Activated CD4-positive, alpha-beta T cell treated with anti-CD3 and anti-CD28 coated beads, Interleukin-2, Interleukin-6, amounts not matched to agents 100 ng/mL and 50 ng/mL, durations not matched to agents 16 hours and 8 hours (primary cell): ENCODE results near the gene NUDT14.

Source experiments
- DNase-seq: peaks from one replicate; pipeline ENCODE4 v3.0.0-alpha.2; 2020

NUDT14 gene

GRCh38 chr14:105180592-105181548 lies at the start of gene NUDT14:
NUDT14 (minus strand) TSS chr14:105181312; CDS start chr14:105181209, 103 bp downstream.
- peak; percentile 86 for DNase-seq

DNA sequence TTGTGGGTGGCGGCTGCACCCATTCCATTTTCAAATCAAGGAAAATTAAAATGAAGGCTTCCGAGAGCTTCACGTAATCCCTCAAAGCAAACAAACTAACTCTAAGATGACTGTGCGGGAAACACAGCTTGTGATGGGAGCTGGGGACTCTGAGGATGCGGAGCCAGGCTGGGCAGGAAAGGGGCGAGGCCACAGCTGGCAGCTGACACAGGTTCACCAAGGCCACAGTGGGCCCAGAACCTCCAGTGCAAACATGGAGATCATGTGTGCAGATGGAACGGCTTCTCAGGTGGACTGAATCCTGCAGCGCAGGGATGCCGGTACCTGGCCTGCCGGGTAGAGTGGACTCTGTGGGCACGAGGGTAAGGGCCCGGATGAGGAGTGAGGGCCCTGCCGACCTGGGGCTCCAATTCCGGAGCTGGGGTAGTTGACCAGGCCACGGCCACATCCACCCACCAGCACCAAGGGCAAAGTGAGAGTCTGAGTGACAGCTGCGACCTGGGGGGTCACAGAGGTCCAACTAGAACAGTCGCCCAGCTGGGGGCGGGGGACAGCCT lies 48.1 kb upstream of the NUDT14 start:
- no peak for DNase-seq

GRCh38 chr14:105228562-105228961 lies 47.5 kb upstream of the NUDT14 start:
- no peak for DNase-seq

GRCh38 chr14:105227346-105227745 lies 46.2 kb upstream of the NUDT14 start:
- no peak for DNase-seq

DNA sequence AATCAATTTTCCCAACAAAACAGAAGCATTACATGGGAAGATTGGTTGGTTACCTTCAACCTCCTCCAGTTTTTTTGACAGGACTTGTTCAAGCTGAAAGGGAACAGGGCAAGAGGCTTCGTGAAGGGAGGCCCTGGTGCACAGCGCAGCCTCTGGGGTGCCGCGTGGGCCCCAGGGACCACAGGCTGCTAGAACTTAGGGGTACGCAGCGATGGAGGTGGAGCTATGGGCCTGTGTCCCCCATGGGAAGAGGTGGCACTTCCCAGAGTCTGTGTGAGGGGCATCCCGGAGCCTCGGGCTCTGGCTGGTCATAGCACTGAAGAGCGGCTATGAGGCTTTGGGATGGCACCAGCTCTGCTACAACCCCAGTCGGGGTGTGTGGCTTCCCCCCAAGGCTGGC lies 45.1 kb upstream of the NUDT14 start:
- no peak for DNase-seq

- DNase-seq, result no peak
These were observed 43.9 kb upstream of the NUDT14 start for GRCh38 chr14:105224845-105225570.

GRCh38 chr14:105223770-105224544 lies 42.8 kb upstream of the NUDT14 start:
- no peak for DNase-seq

DNA sequence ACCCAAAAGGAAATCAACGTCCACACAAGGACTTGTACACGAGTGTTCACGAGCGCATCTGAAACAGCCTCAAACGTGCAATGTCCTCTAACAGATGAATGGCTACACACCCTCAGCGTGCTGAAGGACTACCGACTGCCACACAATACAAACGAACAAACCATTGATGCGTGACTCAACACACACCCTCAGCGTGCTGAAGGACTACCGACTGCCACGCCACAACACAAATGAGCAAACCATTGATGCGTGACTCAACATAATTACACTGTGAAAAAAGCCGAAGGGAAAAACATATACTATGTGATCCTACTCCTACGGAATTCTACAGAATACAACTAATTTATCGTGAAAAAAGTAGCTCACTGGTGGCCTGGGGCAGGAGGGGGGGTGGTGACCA lies 42.1 kb upstream of the NUDT14 start:
- DNase-seq, result no peak

- no peak for DNase-seq
These were observed 40.6 kb upstream of the NUDT14 start for GRCh38 chr14:105221598-105222178.

GRCh38 chr14:105220699-105221597 lies 39.8 kb upstream of the NUDT14 start:
- DNase-seq, result no peak

- no peak for DNase-seq
These were observed 38.6 kb upstream of the NUDT14 start for GRCh38 chr14:105219753-105220152.

GRCh38 chr14:105219043-105219612 lies 38.0 kb upstream of the NUDT14 start:
- DNase-seq, result no peak

- no peak for DNase-seq
These were observed 37.5 kb upstream of the NUDT14 start for GRCh38 chr14:105218611-105219010.

- no peak for DNase-seq
These were observed 36.7 kb upstream of the NUDT14 start for GRCh38 chr14:105217774-105218173.

DNA sequence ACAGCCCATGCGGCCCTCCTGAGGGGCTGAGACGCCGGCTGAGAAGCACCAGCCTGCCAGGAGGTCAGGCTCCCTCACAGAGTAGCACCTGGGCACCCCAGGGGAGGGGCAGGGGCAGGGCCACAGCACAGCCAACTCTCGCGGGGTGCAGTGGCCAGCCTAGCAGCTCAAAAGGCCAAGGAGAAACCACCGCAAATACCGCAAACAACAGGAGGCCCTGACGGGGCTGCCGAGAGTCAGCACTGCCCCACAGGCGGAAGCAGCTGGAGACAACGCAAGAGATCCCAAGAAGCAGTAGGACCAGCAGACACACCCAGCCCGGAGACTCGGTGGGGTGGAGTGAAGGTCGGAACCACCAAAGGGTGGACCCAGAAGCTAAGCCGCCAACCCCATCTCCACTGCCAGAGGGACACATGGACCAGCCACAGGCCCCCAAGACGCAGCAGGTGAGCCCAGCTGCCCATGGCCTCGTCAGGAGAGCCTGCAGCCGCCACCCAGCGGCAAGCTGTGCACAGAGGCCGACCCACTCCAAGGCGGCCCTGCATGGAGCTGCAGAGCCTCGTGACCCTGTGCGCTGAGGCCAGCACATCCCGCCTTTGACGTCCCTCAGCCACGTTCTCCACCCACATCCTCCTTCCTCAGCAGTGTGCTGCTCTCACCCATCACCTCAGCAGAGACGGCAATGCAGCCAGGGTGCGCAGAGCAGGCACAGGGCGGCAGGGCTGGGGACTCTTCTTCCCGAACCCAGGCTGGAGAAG lies 35.6 kb upstream of the NUDT14 start:
- DNase-seq, result no peak

GRCh38 chr14:105215602-105216001 lies 34.5 kb upstream of the NUDT14 start:
- no peak for DNase-seq

- DNase-seq, result no peak
These were observed 33.3 kb upstream of the NUDT14 start for GRCh38 chr14:105214324-105214915.

GRCh38 chr14:105213361-105213760 lies 32.2 kb upstream of the NUDT14 start:
- no peak for DNase-seq

GRCh38 chr14:105212541-105213300 lies 31.6 kb upstream of the NUDT14 start:
- DNase-seq, result no peak
